Subcutaneous adipose tissue (tissue), 4 donors: ENCODE results near the gene ZRANB3. TPM values are rescaled to one million over a fixed set of nuclear protein-coding genes. Genes with fewer than 3 reads are reported as not detected.

Source experiments
- total RNA-seq, 4 donors: library from RNA; depleted of rRNA; stranded (reverse); fragments of >200 nt; gene quantifications; one replicate each; pipeline ENCODE4 v1.1.0, GENCODE V29; 2016
- TF ChIP-seq, protein P1 (sequence below): fragments of 450-650 bp; IDR thresholded peaks from one replicate; pipeline ENCODE4 v1.5.1; 2016; ENCODE audit warnings: low read depth, mild to moderate bottlenecking, control low read depth, antibody characterized with exemption, moderate library complexity

The ZRANB3 gene
- total RNA-seq, 4 donors from 2014 or later = 2.2 to 7.0 (median 2.6) TPM

GRCh38 chr2:135124924-135125886 lies 405.8 kb downstream of the ZRANB3 start:
- TF ChIP-seq, protein P1, sequence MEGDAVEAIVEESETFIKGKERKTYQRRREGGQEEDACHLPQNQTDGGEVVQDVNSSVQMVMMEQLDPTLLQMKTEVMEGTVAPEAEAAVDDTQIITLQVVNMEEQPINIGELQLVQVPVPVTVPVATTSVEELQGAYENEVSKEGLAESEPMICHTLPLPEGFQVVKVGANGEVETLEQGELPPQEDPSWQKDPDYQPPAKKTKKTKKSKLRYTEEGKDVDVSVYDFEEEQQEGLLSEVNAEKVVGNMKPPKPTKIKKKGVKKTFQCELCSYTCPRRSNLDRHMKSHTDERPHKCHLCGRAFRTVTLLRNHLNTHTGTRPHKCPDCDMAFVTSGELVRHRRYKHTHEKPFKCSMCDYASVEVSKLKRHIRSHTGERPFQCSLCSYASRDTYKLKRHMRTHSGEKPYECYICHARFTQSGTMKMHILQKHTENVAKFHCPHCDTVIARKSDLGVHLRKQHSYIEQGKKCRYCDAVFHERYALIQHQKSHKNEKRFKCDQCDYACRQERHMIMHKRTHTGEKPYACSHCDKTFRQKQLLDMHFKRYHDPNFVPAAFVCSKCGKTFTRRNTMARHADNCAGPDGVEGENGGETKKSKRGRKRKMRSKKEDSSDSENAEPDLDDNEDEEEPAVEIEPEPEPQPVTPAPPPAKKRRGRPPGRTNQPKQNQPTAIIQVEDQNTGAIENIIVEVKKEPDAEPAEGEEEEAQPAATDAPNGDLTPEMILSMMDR = no peak

DNA sequence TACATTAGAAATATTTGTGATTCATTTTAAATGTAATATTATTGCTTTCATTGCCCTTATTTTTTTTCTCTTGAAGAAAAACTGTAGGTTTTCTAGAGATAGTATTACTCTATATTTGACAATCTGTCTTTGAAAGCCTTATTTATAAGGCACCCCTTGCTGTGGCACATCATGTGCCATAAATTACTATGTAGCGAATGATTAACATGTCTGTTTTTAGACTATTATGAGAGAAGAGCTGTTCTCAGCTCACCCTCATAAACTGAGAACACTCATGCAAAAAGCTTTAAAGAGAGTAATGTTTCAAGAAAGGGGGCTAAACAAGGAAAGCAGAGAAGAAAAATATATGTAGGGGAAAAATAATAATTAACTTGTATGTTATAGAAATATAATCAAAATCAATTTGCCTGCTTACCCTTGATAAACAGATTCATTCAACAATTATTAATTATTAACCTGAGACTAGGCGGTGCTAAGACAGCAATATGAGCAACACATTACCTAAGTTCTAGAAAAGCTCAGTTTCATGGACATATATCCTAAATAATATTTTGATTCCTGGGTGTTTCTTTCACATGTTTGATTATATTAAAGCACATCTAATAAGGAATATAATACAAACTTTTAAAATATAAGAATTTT lies 409.9 kb downstream of the ZRANB3 start:
- TF ChIP-seq, protein P1 = no peak

DNA sequence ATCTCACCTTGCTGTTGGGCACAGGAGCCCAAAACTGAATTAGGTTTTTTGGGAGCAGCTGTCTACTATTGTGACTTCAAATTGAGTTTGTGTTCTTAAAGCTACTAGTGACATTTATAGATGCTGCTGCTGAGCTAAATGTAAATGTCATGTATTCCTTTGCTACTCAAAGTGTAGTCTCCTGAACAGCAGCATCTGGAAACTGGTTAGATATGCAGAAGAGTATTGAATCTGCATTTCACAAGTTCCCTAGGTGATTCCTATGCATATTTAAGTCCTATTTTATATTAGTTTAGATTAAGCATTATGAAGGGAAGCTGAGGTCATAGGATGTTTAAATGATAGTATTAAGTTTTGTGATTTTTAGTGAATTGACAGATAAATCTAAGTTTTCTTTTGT lies 411.4 kb downstream of the ZRANB3 start:
- TF ChIP-seq, protein P1 = no peak

- TF ChIP-seq, protein P1 = no peak
Observed at GRCh38 chr2:135113322-135113721, 417.7 kb downstream of the ZRANB3 start.

DNA sequence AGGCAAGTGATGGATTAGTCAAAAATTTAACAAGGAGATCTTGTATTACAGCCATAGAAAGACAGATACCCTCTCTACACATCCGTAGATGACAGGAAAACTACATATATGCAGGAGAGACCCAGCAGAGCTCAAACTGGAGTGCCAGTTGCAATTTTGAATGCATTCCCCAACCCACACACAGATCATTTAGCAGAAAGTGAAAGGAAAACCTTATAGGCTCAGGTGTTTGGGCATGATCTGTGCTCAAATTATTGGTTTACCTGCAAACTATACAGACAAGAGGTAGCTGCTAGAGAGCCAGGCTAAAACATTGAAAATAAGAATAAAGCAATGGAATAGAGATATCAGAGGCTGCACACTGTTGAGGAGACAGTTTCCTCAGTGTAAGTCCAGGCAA lies 427.2 kb downstream of the ZRANB3 start:
- TF ChIP-seq, protein P1 = no peak

DNA sequence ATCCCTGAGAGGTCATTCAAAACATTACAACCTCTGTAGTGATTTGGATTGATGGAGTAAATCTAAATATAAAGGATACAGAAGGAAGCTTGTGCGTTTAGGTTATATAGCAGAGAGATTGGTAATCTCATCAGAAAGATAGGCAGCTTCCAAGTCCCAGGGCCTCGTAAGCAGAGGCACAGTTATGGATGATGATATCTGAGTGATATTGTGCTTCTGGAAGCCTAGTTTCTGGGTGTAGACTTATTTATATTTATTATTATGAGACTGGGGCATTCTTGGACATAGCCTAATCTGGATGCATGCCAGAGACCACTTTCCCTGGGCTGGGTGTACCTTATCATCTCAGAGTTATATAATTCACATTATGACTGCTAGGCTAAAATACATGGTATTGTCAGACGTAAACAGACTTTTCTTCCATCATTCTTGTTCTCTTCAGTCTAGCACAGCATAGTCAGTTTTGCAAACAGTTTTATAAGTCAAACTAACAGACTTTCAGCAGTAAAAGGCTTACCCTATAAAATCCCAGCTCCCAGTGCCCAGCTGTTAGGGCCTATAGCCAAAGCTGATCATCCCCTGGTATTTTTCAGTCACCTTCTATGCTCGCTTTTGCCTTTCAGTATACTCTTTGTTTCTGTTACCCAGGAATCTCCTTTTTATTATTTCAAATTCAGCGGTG lies 431.1 kb downstream of the ZRANB3 start:
- TF ChIP-seq, protein P1 = no peak
